Mesendoderm (in vitro differentiated cells): ENCODE data around the gene SLC4A5.

ENCODE experiments used
- DNase-seq: peaks from one replicate; pipeline ENCODE4 v3.0.0; 2013
- H2AK5ac ChIP-seq: 2 replicates; pipeline ENCODE4 v1.6.1; 2013; ENCODE audit warnings: low read length, inconsistent platforms
- H2BK120ac ChIP-seq: 2 replicates; pipeline ENCODE4 v1.6.1; 2013; ENCODE audit warnings: low read depth, mild to moderate bottlenecking, low read length, moderate library complexity, mixed read lengths
- H2BK15ac ChIP-seq: replicated peaks from 2 replicates; pipeline ENCODE4 v1.6.1; 2013; ENCODE audit warnings: low read depth, mild to moderate bottlenecking, moderate library complexity
- H2BK5ac ChIP-seq: 2 replicates; pipeline ENCODE4 v1.6.1; 2013; ENCODE audit warnings: low read length, inconsistent platforms
- H3K18ac ChIP-seq: 2 replicates; pipeline ENCODE4 v1.6.1; 2013; ENCODE audit warnings: mild to moderate bottlenecking, low read length, mixed read lengths
- H3K23ac ChIP-seq: one replicate; pipeline ENCODE4 v1.6.1; 2013; ENCODE audit warnings: low read length
- H3K27ac ChIP-seq: 2 replicates; pipeline ENCODE4 v1.5.1; 2013; ENCODE audit warnings: low read depth, mild to moderate bottlenecking, inconsistent platforms, low read length, moderate library complexity
- H3K27me3 ChIP-seq: 2 replicates; pipeline ENCODE4 v1.6.1; 2013; ENCODE audit warnings: low read length, control low read depth, mild to moderate bottlenecking, inconsistent platforms; ENCODE audit not compliant: insufficient read depth, poor library complexity
- H3K36me3 ChIP-seq: 2 replicates; pipeline ENCODE4 v1.6.1; 2013; ENCODE audit warnings: low read length, inconsistent platforms; ENCODE audit not compliant: control insufficient read depth, insufficient read depth
- H3K4ac ChIP-seq: one replicate; pipeline ENCODE4 v1.6.1; 2013; ENCODE audit warnings: low read depth, mild to moderate bottlenecking, low read length, moderate library complexity
- H3K4me1 ChIP-seq: 2 replicates; pipeline ENCODE4 v1.6.1; 2013; ENCODE audit warnings: low read depth, low read length, inconsistent platforms; ENCODE audit not compliant: control insufficient read depth
- H3K4me2 ChIP-seq: 2 replicates; pipeline ENCODE4 v1.6.1; 2013; ENCODE audit warnings: low read length
- H3K4me3 ChIP-seq: 2 replicates; pipeline ENCODE4 v1.5.1; 2013; ENCODE audit warnings: mild to moderate bottlenecking, low read length
- H3K56ac ChIP-seq: one replicate; pipeline ENCODE4 v1.6.1; 2013; ENCODE audit warnings: low read length
- H3K79me1 ChIP-seq: 2 replicates; pipeline ENCODE4 v1.6.1; 2013; ENCODE audit warnings: low read length, inconsistent platforms
- H3K79me2 ChIP-seq: 2 replicates; pipeline ENCODE4 v1.6.1; 2013; ENCODE audit warnings: mild to moderate bottlenecking, low read length; ENCODE audit not compliant: control insufficient read depth, insufficient read depth
- H3K9ac ChIP-seq: 2 replicates; pipeline ENCODE4 v1.6.1; 2013; ENCODE audit warnings: low read length, inconsistent platforms
- H4K5ac ChIP-seq: one replicate; pipeline ENCODE4 v1.6.1; 2013; ENCODE audit warnings: low read length
- H4K8ac ChIP-seq: one replicate; pipeline ENCODE4 v1.6.1; 2013; ENCODE audit warnings: low read depth, mild to moderate bottlenecking, control low read depth, low read length, moderate library complexity
- WGBS: extraction: QIAGEN DNeasy Blood & Tissue Kit; methylation state at CpG from one replicate; pipeline ENCODE4 v1.1.7; 2013; ENCODE audit warnings: low lambda C conversion rate, missing lambda C conversion rate; ENCODE audit not compliant: insufficient coverage; ENCODE audit errors: extremely low coverage; 5-methylcytosine and 5-hydroxymethylcytosine counted together

SLC4A5 gene

GRCh38 chr2:74261204-74261864 lies 81.9 kb downstream of the SLC4A5 start:
- no peak overlapping the region for H4K8ac ChIP-seq
- H3K9ac ChIP-seq: no peak overlapping the region
- no peaks in the 10 kb centered on the region for H3K79me1 ChIP-seq
- WGBS: no CpG with 5 or more reads among the region's 6 CpGs
- H3K4me3 ChIP-seq: no peak overlapping the region
- H3K4me1 ChIP-seq: peaks cover 11% of the 10 kb centered on the region
- H3K27ac ChIP-seq: no peak overlapping the region
- no peak overlapping the region for H2AK5ac ChIP-seq
- H3K27me3 ChIP-seq: no peaks in the 10 kb centered on the region
- H3K18ac ChIP-seq: no peak overlapping the region
- H3K56ac ChIP-seq: peak overlapping the region; percentile 28
- no peak overlapping the region for H2BK120ac ChIP-seq
- no peak overlapping the region for H3K4ac ChIP-seq
- no peak overlapping the region for H2BK15ac ChIP-seq
- no peak overlapping the region for H3K23ac ChIP-seq
- H2BK5ac ChIP-seq: peak overlapping the region; percentile 51
- H3K36me3 ChIP-seq: no peaks in the 10 kb centered on the region
- DNase-seq: peak; percentile 93
- H4K5ac ChIP-seq: no peak overlapping the region
- H3K79me2 ChIP-seq: no peaks in the 10 kb centered on the region
- no peak overlapping the region for H3K4me2 ChIP-seq

GRCh38 chr2:74260495-74260894 lies 82.7 kb downstream of the SLC4A5 start:
- Histone ChIP-seq H4K5ac (no peak overlapping the region), H4K8ac (no peak overlapping the region), H2BK15ac (no peak overlapping the region), H3K4me3 (no peak overlapping the region), H3K4ac (no peak overlapping the region), H3K27ac (no peak overlapping the region), H2AK5ac (no peak overlapping the region), H3K56ac (no peak overlapping the region), H3K18ac (no peak overlapping the region), H3K36me3 (no peaks in the 10 kb centered on the region), H2BK120ac (no peak overlapping the region), H3K79me2 (no peaks in the 10 kb centered on the region), H3K9ac (no peak overlapping the region), H3K4me1 (peaks cover 11% of the 10 kb centered on the region), H3K23ac (no peak overlapping the region), H3K27me3 (no peaks in the 10 kb centered on the region), H3K4me2 (no peak overlapping the region), H2BK5ac (no peak overlapping the region), H3K79me1 (no peaks in the 10 kb centered on the region)
- DNase-seq: no peak
- no CpG with 5 or more reads among the region's 2 CpGs for WGBS

GRCh38 chr2:74259733-74260132 lies 83.5 kb downstream of the SLC4A5 start:
- Histone ChIP-seq H4K8ac (no peak overlapping the region), H3K79me2 (no peaks in the 10 kb centered on the region), H3K9ac (no peak overlapping the region), H3K18ac (no peak overlapping the region), H3K27me3 (no peaks in the 10 kb centered on the region), H2BK120ac (no peak overlapping the region), H3K36me3 (no peaks in the 10 kb centered on the region), H4K5ac (no peak overlapping the region), H3K56ac (no peak overlapping the region), H3K4me3 (no peak overlapping the region), H3K79me1 (no peaks in the 10 kb centered on the region), H3K23ac (no peak overlapping the region), H3K4ac (no peak overlapping the region), H3K4me2 (no peak overlapping the region), H3K4me1 (peaks cover 11% of the 10 kb centered on the region), H2AK5ac (no peak overlapping the region), H2BK5ac (no peak overlapping the region), H2BK15ac (no peak overlapping the region), H3K27ac (no peak overlapping the region)
- no peak for DNase-seq
- no CpG with 5 or more reads among the region's 4 CpGs for WGBS

- no peaks in the 10 kb centered on the region for H3K27me3 ChIP-seq
- H3K4me2 ChIP-seq: no peak overlapping the region
- no peak overlapping the region for H2BK15ac ChIP-seq
- peaks cover 11% of the 10 kb centered on the region for H3K4me1 ChIP-seq
- H3K4me3 ChIP-seq: no peak overlapping the region
- H3K79me1 ChIP-seq: no peaks in the 10 kb centered on the region
- WGBS: no CpG with 5 or more reads among the region's 3 CpGs
- no peak overlapping the region for H3K27ac ChIP-seq
- H3K56ac ChIP-seq: no peak overlapping the region
- H3K4ac ChIP-seq: no peak overlapping the region
- H2BK5ac ChIP-seq: no peak overlapping the region
- no peak overlapping the region for H4K8ac ChIP-seq
- no peak overlapping the region for H2BK120ac ChIP-seq
- H3K79me2 ChIP-seq: no peaks in the 10 kb centered on the region
- H2AK5ac ChIP-seq: no peak overlapping the region
- no peak overlapping the region for H3K23ac ChIP-seq
- no peak overlapping the region for H3K9ac ChIP-seq
- H4K5ac ChIP-seq: no peak overlapping the region
- no peak overlapping the region for H3K18ac ChIP-seq
- H3K36me3 ChIP-seq: no peaks in the 10 kb centered on the region
- DNase-seq: no peak
These were observed 84.0 kb downstream of the SLC4A5 start for GRCh38 chr2:74259191-74259590.

DNA sequence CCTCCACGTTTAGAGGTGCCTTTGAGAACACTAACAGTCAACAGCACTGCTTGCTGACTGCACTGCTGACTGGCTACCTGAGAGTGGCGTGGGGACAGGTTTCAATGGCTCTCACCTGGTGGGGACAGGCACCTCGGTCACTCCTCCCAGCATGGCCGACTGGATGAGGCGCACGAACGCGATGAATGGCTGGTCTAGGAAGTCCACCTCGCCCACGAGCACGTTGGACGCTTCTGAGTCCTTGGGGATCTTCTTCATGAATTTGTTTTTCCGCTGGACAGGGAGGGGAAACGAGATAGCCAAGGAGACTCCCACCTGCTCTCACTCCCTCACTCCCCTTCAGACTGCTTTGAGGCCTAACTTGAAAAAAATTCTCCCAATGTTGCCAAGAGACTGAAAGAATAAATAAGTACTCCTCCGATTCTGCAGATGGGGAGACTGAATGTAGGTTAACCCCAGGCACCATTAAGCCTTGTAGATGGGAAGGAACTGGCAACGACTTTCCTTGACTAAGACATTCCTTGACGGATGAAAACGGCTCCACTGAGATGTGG lies 87.5 kb downstream of the SLC4A5 start:
- Histone ChIP-seq H2BK120ac (no peak overlapping the region), H3K4ac (no peak overlapping the region), H3K9ac (no peak overlapping the region), H3K27me3 (no peaks in the 10 kb centered on the region), H4K8ac (no peak overlapping the region), H3K4me3 (no peak overlapping the region), H3K56ac (no peak overlapping the region), H3K4me1 (peaks cover 6% of the 10 kb centered on the region), H3K18ac (no peak overlapping the region), H3K79me2 (no peaks in the 10 kb centered on the region), H3K23ac (no peak overlapping the region), H4K5ac (no peak overlapping the region), H3K36me3 (no peaks in the 10 kb centered on the region), H2BK15ac (no peak overlapping the region), H2AK5ac (no peak overlapping the region), H2BK5ac (no peak overlapping the region), H3K4me2 (no peak overlapping the region), H3K79me1 (no peaks in the 10 kb centered on the region), H3K27ac (no peak overlapping the region)
- WGBS: no CpG with 5 or more reads among the region's 18 CpGs
- DNase-seq: no peak

- Histone ChIP-seq H3K23ac (no peak overlapping the region), H3K4me3 (no peak overlapping the region), H3K27me3 (no peaks in the 10 kb centered on the region), H3K18ac (no peak overlapping the region), H3K79me2 (no peaks in the 10 kb centered on the region), H3K9ac (no peak overlapping the region), H2AK5ac (no peak overlapping the region), H3K4me2 (no peak overlapping the region), H2BK5ac (no peak overlapping the region), H3K36me3 (no peaks in the 10 kb centered on the region), H2BK120ac (no peak overlapping the region), H3K56ac (no peak overlapping the region), H3K4me1 (no peaks in the 10 kb centered on the region), H3K27ac (no peak overlapping the region), H3K4ac (no peak overlapping the region), H4K8ac (no peak overlapping the region), H3K79me1 (no peaks in the 10 kb centered on the region), H2BK15ac (no peak overlapping the region), H4K5ac (no peak overlapping the region)
- no CpG with 5 or more reads among the region's 4 CpGs for WGBS
- no peak for DNase-seq
These were observed 89.3 kb downstream of the SLC4A5 start for GRCh38 chr2:74253971-74254310.
